Glutamatergic neuron (in vitro differentiated cells): Measurements from ENCODE around the gene NXNL1. TPM values are rescaled to one million over a fixed set of nuclear protein-coding genes. Genes with fewer than 3 reads are reported as not detected.

Experiments used
- DNase-seq: peaks from one replicate; pipeline ENCODE4 v3.0.0; 2022
- H3K27ac Mint-ChIP-seq: one replicate; pipeline ENCODE4 v1.8.0; 2020; ENCODE audit warnings: mild to moderate bottlenecking, mixed read lengths, inconsistent platforms; ENCODE audit not compliant: unreplicated experiment
- H3K27me3 Mint-ChIP-seq: one replicate; pipeline ENCODE4 v1.8.0; 2020; ENCODE audit warnings: mild to moderate bottlenecking, moderate library complexity, mixed read lengths, inconsistent platforms; ENCODE audit not compliant: unreplicated experiment
- H3K36me3 Mint-ChIP-seq: one replicate; pipeline ENCODE4 v1.8.0; 2020; ENCODE audit warnings: mild to moderate bottlenecking, mixed read lengths, inconsistent platforms; ENCODE audit not compliant: unreplicated experiment
- H3K4me1 Mint-ChIP-seq: one replicate; pipeline ENCODE4 v1.8.0; 2020; ENCODE audit warnings: mild to moderate bottlenecking, low read depth, mixed read lengths, inconsistent platforms; ENCODE audit not compliant: unreplicated experiment
- H3K4me3 Mint-ChIP-seq: one replicate; pipeline ENCODE4 v1.8.0; 2020; ENCODE audit warnings: mild to moderate bottlenecking, mixed read lengths, inconsistent platforms; ENCODE audit not compliant: unreplicated experiment
- H3K9me3 Mint-ChIP-seq: one replicate; pipeline ENCODE4 v1.8.0; 2020; ENCODE audit warnings: mild to moderate bottlenecking, moderate library complexity, mixed read lengths, inconsistent platforms; ENCODE audit not compliant: unreplicated experiment
- CTCF ChIP-seq: fragments of 200-600 bp; sonication (generic); IDR thresholded peaks from one replicate; pipeline ENCODE4 v1.5.0; 2021; ENCODE audit not compliant: partially characterized antibody, unreplicated experiment
- total RNA-seq: library from RNA; stranded (reverse); fragmentation: NEBNext Ultra II Directional; extraction: Animal tissue kit (Norgen Biotek cat#: 25700); gene quantifications from one replicate; pipeline ENCODE4 v1.2.1, GENCODE V29; 2021; ENCODE audit not compliant: unreplicated experiment

The NXNL1 gene
- total RNA-seq, 1 donor from 2014 or later = not detected

- peaks cover 5% of the 10 kb centered on the region for H3K27me3 Mint-ChIP-seq
- H3K27ac Mint-ChIP-seq = no peak overlapping the region
- peaks cover 6% of the 10 kb centered on the region for H3K9me3 Mint-ChIP-seq
- H3K4me1 Mint-ChIP-seq = peaks cover 6% of the 10 kb centered on the region
- H3K4me3 Mint-ChIP-seq = no peak overlapping the region
- TF ChIP-seq CTCF = peak; percentile 44
- DNase-seq = no peak
- no peaks in the 10 kb centered on the region for H3K36me3 Mint-ChIP-seq
These were observed 5.7 kb upstream of the NXNL1 start for GRCh38 chr19:17466487-17466850.

- Mint-ChIP-seq H3K27me3 (peaks cover 4% of the 10 kb centered on the region), H3K4me1 (peaks cover 2% of the 10 kb centered on the region), H3K9me3 (no peaks in the 10 kb centered on the region), H3K27ac (no peak overlapping the region), H3K4me3 (no peak overlapping the region), H3K36me3 (no peaks in the 10 kb centered on the region)
- no peak for TF ChIP-seq CTCF
- DNase-seq = no peak
These were observed 1.8 kb downstream of the NXNL1 start for GRCh38 chr19:17458970-17459369.

GRCh38 chr19:17457616-17458015 lies 3.1 kb downstream of the NXNL1 start:
- Mint-ChIP-seq H3K9me3 (peaks cover 4% of the 10 kb centered on the region), H3K27ac (no peak overlapping the region), H3K36me3 (no peaks in the 10 kb centered on the region), H3K4me3 (no peak overlapping the region), H3K4me1 (peaks cover 2% of the 10 kb centered on the region), H3K27me3 (peaks cover 4% of the 10 kb centered on the region)
- no peak for DNase-seq
- no peak for TF ChIP-seq CTCF

GRCh38 chr19:17456127-17456526 lies 4.6 kb downstream of the NXNL1 start:
- no peak overlapping the region for H3K4me3 Mint-ChIP-seq
- DNase-seq = no peak
- H3K4me1 Mint-ChIP-seq = peaks cover 2% of the 10 kb centered on the region
- H3K9me3 Mint-ChIP-seq = peaks cover 4% of the 10 kb centered on the region
- no peak overlapping the region for H3K27ac Mint-ChIP-seq
- H3K36me3 Mint-ChIP-seq = no peaks in the 10 kb centered on the region
- TF ChIP-seq CTCF = no peak
- peaks cover 4% of the 10 kb centered on the region for H3K27me3 Mint-ChIP-seq

GRCh38 chr19:17455308-17456123 lies 5.2 kb downstream of the NXNL1 start:
- no peak for TF ChIP-seq CTCF
- Mint-ChIP-seq H3K27ac (no peak overlapping the region), H3K4me1 (peaks cover 2% of the 10 kb centered on the region), H3K4me3 (no peak overlapping the region), H3K27me3 (peaks cover 4% of the 10 kb centered on the region), H3K36me3 (no peaks in the 10 kb centered on the region), H3K9me3 (peaks cover 4% of the 10 kb centered on the region)
- DNase-seq = no peak
